Naive B cell (primary cell): ENCODE measurements around the gene TBCC. TPM values are rescaled to one million over a fixed set of nuclear protein-coding genes. Genes with fewer than 3 reads are reported as not detected.
"Not testable (repeated sequence)": the region's sequence is repeated elsewhere in the genome, so short reads cannot be mapped to it uniquely, and the experiment has no call there.

Source experiments
- ATAC-seq, 2 donors: fragments of 150-1000 bp; cut with Tn5 transposase; 2 replicates each; pipeline ENCODE4 v1.10.0; 2021; ENCODE audit warnings: low read depth in 2 of 2, mild to moderate bottlenecking in 2 of 2, moderate library complexity in 2 of 2
- DNase-seq: peaks from one replicate; pipeline ENCODE4 v3.0.0; 2022
- H3K27ac Mint-ChIP-seq, 6 donors: one replicate each; pipeline ENCODE4 v1.8.0; 2020 to 2022; ENCODE audit warnings: mild to moderate bottlenecking in 6 of 6, mixed read lengths in 6 of 6, moderate library complexity in 5 of 6, inconsistent platforms in 2 of 6
- H3K27me3 Mint-ChIP-seq, 3 donors: one replicate each; pipeline ENCODE4 v1.8.0; 2021 to 2022; ENCODE audit warnings: mixed read lengths in 3 of 3, mild to moderate bottlenecking in 1 of 3
- H3K36me3 Mint-ChIP-seq, 2 donors: one replicate each; pipeline ENCODE4 v1.8.0; 2020 to 2022; ENCODE audit warnings: mixed read lengths in 2 of 2, inconsistent platforms in 1 of 2, mild to moderate bottlenecking in 1 of 2
- H3K4me1 Mint-ChIP-seq, 3 donors: one replicate each; pipeline ENCODE4 v1.8.0; 2020 to 2022; ENCODE audit warnings: mixed read lengths in 3 of 3, inconsistent platforms in 1 of 3, mild to moderate bottlenecking in 1 of 3, moderate library complexity in 1 of 3
- H3K4me3 Mint-ChIP-seq, 8 donors: one replicate each; pipeline ENCODE4 v1.8.0; 2020 to 2022; ENCODE audit warnings: mild to moderate bottlenecking in 8 of 8, mixed read lengths in 8 of 8, moderate library complexity in 8 of 8, inconsistent platforms in 2 of 8
- H3K9me3 Mint-ChIP-seq, 7 donors: one replicate each; pipeline ENCODE4 v1.8.0; 2020 to 2022; ENCODE audit warnings: mixed read lengths in 7 of 7, mild to moderate bottlenecking in 5 of 7, inconsistent platforms in 2 of 7, moderate library complexity in 1 of 7
- polyA plus RNA-seq, 6 donors: library from polyadenylated mRNA; unstranded; fragments of 300-500 nt; fragmentation: Illumina TruSeq; gene quantifications; one replicate each; pipeline ENCODE4 v1.2.3, GENCODE V29; 2021; ENCODE audit warnings: low read depth in 6 of 6

Gene TBCC
- polyA plus RNA-seq, 6 donors from 2014 or later: 60.5 to 104 (median 71.8) TPM

GRCh38 chr6:42742116-42742894 is 3.6 kb downstream of the TBCC start:
- Mint-ChIP-seq H3K4me1 (peaks cover 13 to 16% (median 13%) of the 10 kb centered on the region in 3 donors), H3K27ac (peak overlapping the region in 2 of 6 donors; percentile 49 to 67), H3K4me3 (peak overlapping the region in 4 of 8 donors; percentile 47 to 72 (median 54)), H3K9me3 (peaks cover 0 to 12% (median 2%) of the 10 kb centered on the region in 7 donors), H3K27me3 (no peaks in the 10 kb centered on the region), H3K36me3 (peaks cover 4 to 7% of the 10 kb centered on the region in 2 donors)
- DNase-seq (no peak), ATAC-seq (no peak)

GRCh38 chr6:42740725-42741124 is 5.2 kb downstream of the TBCC start:
- H3K4me3 Mint-ChIP-seq: no peak overlapping the region
- H3K27me3 Mint-ChIP-seq: no peaks in the 10 kb centered on the region
- peaks cover 8 to 11% (median 9%) of the 10 kb centered on the region in 3 donors for H3K4me1 Mint-ChIP-seq
- H3K27ac Mint-ChIP-seq: no peak overlapping the region
- H3K36me3 Mint-ChIP-seq: peaks cover 1 to 3% of the 10 kb centered on the region in 2 donors
- ATAC-seq (no peak), DNase-seq (no peak)
- H3K9me3 Mint-ChIP-seq: peaks cover 0 to 9% (median under 1%) of the 10 kb centered on the region in 7 donors

GRCh38 chr6:42735976-42736375 is 9.9 kb downstream of the TBCC start:
- ATAC-seq (no peak), DNase-seq (no peak)
- H3K27ac Mint-ChIP-seq: no peak overlapping the region
- no peak overlapping the region for H3K4me3 Mint-ChIP-seq
- no peaks in the 10 kb centered on the region for H3K9me3 Mint-ChIP-seq
- H3K36me3 Mint-ChIP-seq: no peaks in the 10 kb centered on the region
- H3K27me3 Mint-ChIP-seq: no peaks in the 10 kb centered on the region
- peaks cover 0 to 5% (median 0%) of the 10 kb centered on the region in 3 donors for H3K4me1 Mint-ChIP-seq

- H3K4me3 Mint-ChIP-seq, ATAC-seq, DNase-seq, H3K9me3 Mint-ChIP-seq, H3K36me3 Mint-ChIP-seq, H3K4me1 Mint-ChIP-seq, H3K27me3 Mint-ChIP-seq: not testable (repeated sequence)
- H3K27ac Mint-ChIP-seq: peak overlapping the region in 1 of 6 donors; percentile 36
These were observed 11.9 kb downstream of the TBCC start for GRCh38 chr6:42733867-42734481.

GRCh38 chr6:42729731-42730130 is 16.2 kb downstream of the TBCC start:
- Mint-ChIP-seq H3K27me3 (no peaks in the 10 kb centered on the region), H3K9me3 (no peaks in the 10 kb centered on the region), H3K4me3 (peak overlapping the region in 1 of 8 donors; percentile 54), H3K36me3 (no peaks in the 10 kb centered on the region), H3K27ac (peak overlapping the region in 1 of 6 donors; percentile 22), H3K4me1 (peaks cover 11 to 29% (median 22%) of the 10 kb centered on the region in 3 donors)
- DNase-seq (no peak), ATAC-seq (no peak)

- H3K27ac Mint-ChIP-seq: peak overlapping the region in 4 of 6 donors; percentile 23 to 99 (median 73)
- no peaks in the 10 kb centered on the region for H3K9me3 Mint-ChIP-seq
- ATAC-seq (no peak), DNase-seq (no peak)
- peak overlapping the region in 7 of 8 donors; percentile 84 to 96 (median 93) for H3K4me3 Mint-ChIP-seq
- H3K36me3 Mint-ChIP-seq: no peaks in the 10 kb centered on the region
- no peaks in the 10 kb centered on the region for H3K27me3 Mint-ChIP-seq
- peaks cover 11 to 24% (median 22%) of the 10 kb centered on the region in 3 donors for H3K4me1 Mint-ChIP-seq
These were observed 18.3 kb downstream of the TBCC start for GRCh38 chr6:42727627-42728026.

- H3K27ac Mint-ChIP-seq: peak overlapping the region; percentile 60 to 99 (median 85)
- no peaks in the 10 kb centered on the region for H3K27me3 Mint-ChIP-seq
- no peaks in the 10 kb centered on the region for H3K9me3 Mint-ChIP-seq
- ATAC-seq (no peak), DNase-seq (peak; percentile 9)
- H3K4me3 Mint-ChIP-seq: peak overlapping the region; percentile 84 to 96 (median 94)
- H3K36me3 Mint-ChIP-seq: no peaks in the 10 kb centered on the region
- peaks cover 11 to 24% (median 22%) of the 10 kb centered on the region in 3 donors for H3K4me1 Mint-ChIP-seq
These were observed 18.8 kb downstream of the TBCC start for GRCh38 chr6:42727087-42727611.

- peak overlapping the region; percentile 84 to 96 (median 94) for H3K4me3 Mint-ChIP-seq
These were observed 19.3 kb downstream of the TBCC start for GRCh38 chr6:42726485-42727086.

GRCh38 chr6:42726026-42726425 is 19.9 kb downstream of the TBCC start:
- peak overlapping the region; percentile 4 to 92 (median 78) for H3K27ac Mint-ChIP-seq
- DNase-seq (no peak), ATAC-seq (no peak)
- H3K27me3 Mint-ChIP-seq: peaks cover 0 to 5% (median 0%) of the 10 kb centered on the region in 3 donors
- H3K36me3 Mint-ChIP-seq: no peaks in the 10 kb centered on the region
- H3K9me3 Mint-ChIP-seq: no peaks in the 10 kb centered on the region
- peaks cover 11 to 24% (median 22%) of the 10 kb centered on the region in 3 donors for H3K4me1 Mint-ChIP-seq
- H3K4me3 Mint-ChIP-seq: peak overlapping the region; percentile 84 to 96 (median 94)

More at GRCh38 chr6:42726485-42727086, 19.3 kb downstream of the TBCC start:
- peak; percentile 96 for ATAC-seq
- peaks cover 11 to 24% (median 22%) of the 10 kb centered on the region in 3 donors for H3K4me1 Mint-ChIP-seq
- DNase-seq: peak; percentile 79
- H3K27ac Mint-ChIP-seq: peak overlapping the region; percentile 60 to 99 (median 86)
- no peaks in the 10 kb centered on the region for H3K9me3 Mint-ChIP-seq
- no peaks in the 10 kb centered on the region for H3K36me3 Mint-ChIP-seq
- peaks cover 0 to 3% (median 0%) of the 10 kb centered on the region in 3 donors for H3K27me3 Mint-ChIP-seq

GRCh38 chr6:42724825-42725224 is 21.1 kb downstream of the TBCC start:
- ATAC-seq (no peak), DNase-seq (no peak)
- H3K9me3 Mint-ChIP-seq: no peaks in the 10 kb centered on the region
- H3K4me3 Mint-ChIP-seq: no peak overlapping the region
- no peaks in the 10 kb centered on the region for H3K36me3 Mint-ChIP-seq
- H3K4me1 Mint-ChIP-seq: peaks cover 11 to 24% (median 22%) of the 10 kb centered on the region in 3 donors
- H3K27me3 Mint-ChIP-seq: peaks cover 0 to 5% (median 0%) of the 10 kb centered on the region in 3 donors
- H3K27ac Mint-ChIP-seq: peak overlapping the region in 1 of 6 donors; percentile 85

- peaks cover 11 to 24% (median 17%) of the 10 kb centered on the region in 3 donors for H3K4me1 Mint-ChIP-seq
- H3K27me3 Mint-ChIP-seq: peaks cover 0 to 5% (median 0%) of the 10 kb centered on the region in 3 donors
- ATAC-seq (no peak), DNase-seq (no peak)
- no peaks in the 10 kb centered on the region for H3K9me3 Mint-ChIP-seq
- H3K27ac Mint-ChIP-seq: peak within 1 kb of the TSS in 1 of 6 donors; percentile 72
- H3K4me3 Mint-ChIP-seq: peak within 1 kb of the TSS in 1 of 8 donors; percentile 66
- H3K36me3 Mint-ChIP-seq: no peaks in the 10 kb centered on the region
These were observed 23.4 kb downstream of the TBCC start, which contains the start of gene PRPH2 for GRCh38 chr6:42722497-42722896. Gene PRPH2 (minus strand): TSS chr6:42722597. CDS start chr6:42722334, 263 bp downstream.

- no peaks in the 10 kb centered on the region for H3K9me3 Mint-ChIP-seq
- peaks cover under 1 to 6% (median 1%) of the 10 kb centered on the region in 3 donors for H3K4me1 Mint-ChIP-seq
- H3K27me3 Mint-ChIP-seq: peaks cover 0 to 5% (median 0%) of the 10 kb centered on the region in 3 donors
- H3K27ac Mint-ChIP-seq: no peak overlapping the region
- no peaks in the 10 kb centered on the region for H3K36me3 Mint-ChIP-seq
- ATAC-seq (no peak), DNase-seq (no peak)
- H3K4me3 Mint-ChIP-seq: no peak overlapping the region
These were observed 25.2 kb downstream of the TBCC start for GRCh38 chr6:42720739-42721138.

GRCh38 chr6:42715871-42716270 is 30.0 kb downstream of the TBCC start:
- peaks cover 3 to 7% of the 10 kb centered on the region in 2 donors for H3K36me3 Mint-ChIP-seq
- H3K27ac Mint-ChIP-seq: no peak overlapping the region
- DNase-seq (no peak), ATAC-seq (no peak)
- peak overlapping the region in 1 of 8 donors; percentile 53 for H3K4me3 Mint-ChIP-seq
- H3K9me3 Mint-ChIP-seq: peaks cover 0 to 7% (median 5%) of the 10 kb centered on the region in 7 donors
- H3K4me1 Mint-ChIP-seq: peaks cover 0 to 5% (median 0%) of the 10 kb centered on the region in 3 donors
- peaks cover 0 to 9% (median 4%) of the 10 kb centered on the region in 3 donors for H3K27me3 Mint-ChIP-seq
